AG09309 (cell line): Measurements from ENCODE around the gene DNAH3.
A peak's percentile ranks its signal among the peaks of the same experiment; 100 is the strongest.

Source experiments
- DNase-seq: peaks from one replicate; pipeline ENCODE4 v3.0.0-alpha.2; 2010; ENCODE audit warnings: low read depth
- H3K4me3 ChIP-seq: 2 replicates; pipeline ENCODE4 v1.5.1; 2011; ENCODE audit warnings: mild to moderate bottlenecking, low read depth, low read length, moderate library complexity; ENCODE audit not compliant: control insufficient read depth
- TF ChIP-seq, protein P1 (sequence below): IDR thresholded peaks from 2 replicates; pipeline ENCODE4 v1.5.1; 2011; ENCODE audit warnings: mild to moderate bottlenecking, low read depth, low read length, inconsistent platforms; ENCODE audit not compliant: insufficient read depth, control insufficient read depth; ENCODE audit errors: missing control alignments

The DNAH3 gene

DNA sequence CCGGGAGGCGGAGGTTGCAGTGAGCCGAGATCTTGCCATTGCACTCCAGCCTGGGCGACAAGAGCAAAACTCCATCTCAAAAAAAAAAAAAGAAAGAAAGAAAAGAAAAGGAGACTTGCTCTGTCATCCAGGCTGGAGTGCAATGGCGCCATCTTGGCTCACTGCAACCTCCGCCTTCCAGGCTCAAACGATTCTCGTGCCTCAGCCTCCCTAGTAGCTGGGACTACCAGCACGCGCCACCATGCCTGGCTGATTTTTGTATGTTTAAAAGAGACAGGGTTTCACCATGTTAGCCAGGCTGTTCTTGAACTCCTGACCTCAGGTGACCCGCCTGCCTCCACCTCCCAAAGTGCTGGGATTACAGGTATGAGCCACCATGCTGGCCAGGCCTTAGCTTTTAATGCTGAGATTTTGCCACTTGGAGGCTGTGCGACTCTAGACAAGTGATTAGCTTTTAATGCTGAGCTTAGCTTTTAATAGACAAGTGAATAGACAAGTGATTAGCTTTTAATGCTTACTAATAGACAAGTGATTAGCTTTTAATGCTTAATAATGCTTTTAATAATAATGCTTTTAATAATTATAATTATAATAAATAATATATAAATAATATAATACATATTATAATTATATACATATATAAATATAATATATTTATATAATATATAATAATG lies 17.4 kb upstream of the DNAH3 start:
- TF ChIP-seq, protein P1, sequence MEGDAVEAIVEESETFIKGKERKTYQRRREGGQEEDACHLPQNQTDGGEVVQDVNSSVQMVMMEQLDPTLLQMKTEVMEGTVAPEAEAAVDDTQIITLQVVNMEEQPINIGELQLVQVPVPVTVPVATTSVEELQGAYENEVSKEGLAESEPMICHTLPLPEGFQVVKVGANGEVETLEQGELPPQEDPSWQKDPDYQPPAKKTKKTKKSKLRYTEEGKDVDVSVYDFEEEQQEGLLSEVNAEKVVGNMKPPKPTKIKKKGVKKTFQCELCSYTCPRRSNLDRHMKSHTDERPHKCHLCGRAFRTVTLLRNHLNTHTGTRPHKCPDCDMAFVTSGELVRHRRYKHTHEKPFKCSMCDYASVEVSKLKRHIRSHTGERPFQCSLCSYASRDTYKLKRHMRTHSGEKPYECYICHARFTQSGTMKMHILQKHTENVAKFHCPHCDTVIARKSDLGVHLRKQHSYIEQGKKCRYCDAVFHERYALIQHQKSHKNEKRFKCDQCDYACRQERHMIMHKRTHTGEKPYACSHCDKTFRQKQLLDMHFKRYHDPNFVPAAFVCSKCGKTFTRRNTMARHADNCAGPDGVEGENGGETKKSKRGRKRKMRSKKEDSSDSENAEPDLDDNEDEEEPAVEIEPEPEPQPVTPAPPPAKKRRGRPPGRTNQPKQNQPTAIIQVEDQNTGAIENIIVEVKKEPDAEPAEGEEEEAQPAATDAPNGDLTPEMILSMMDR = no peak

DNA sequence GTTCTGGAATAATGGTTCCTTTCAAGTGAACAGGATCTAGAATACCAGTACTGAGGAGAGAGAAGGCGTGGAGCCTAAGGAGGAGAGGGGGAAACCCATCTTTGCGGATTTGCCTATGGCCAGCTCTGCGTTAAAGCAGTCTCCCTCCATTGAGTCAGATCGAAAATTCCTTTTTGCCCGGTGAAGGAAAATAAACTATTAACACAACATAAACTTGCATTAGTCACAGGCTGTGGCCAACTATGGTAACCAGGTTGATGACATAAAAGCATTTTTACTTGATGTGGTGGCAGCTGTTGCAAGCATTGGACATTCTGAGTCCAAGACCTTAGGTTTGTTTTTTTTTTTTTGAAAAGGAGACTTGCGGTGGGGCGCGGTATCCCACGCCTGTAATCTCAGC lies 16.7 kb upstream of the DNAH3 start:
- peak; percentile 89 for DNase-seq
- TF ChIP-seq, protein P1 = no peak

More for the DNA sequence above, 17.4 kb upstream of the DNAH3 start:
- DNase-seq = no peak
- H3K4me3 ChIP-seq = no peak overlapping the region

GRCh38 chr16:21166561-21166961 lies 15.9 kb upstream of the DNAH3 start:
- H3K4me3 ChIP-seq = no peak overlapping the region
- no peak for DNase-seq
- TF ChIP-seq, protein P1 = no peak

More for the DNA sequence above, 16.7 kb upstream of the DNAH3 start:
- H3K4me3 ChIP-seq = no peak overlapping the region

GRCh38 chr16:21164521-21165168 lies 14.0 kb upstream of the DNAH3 start:
- H3K4me3 ChIP-seq = no peak overlapping the region
- TF ChIP-seq, protein P1 = no peak
- DNase-seq = no peak

- no peak for DNase-seq
- TF ChIP-seq, protein P1 = no peak
- no peak overlapping the region for H3K4me3 ChIP-seq
Observed at GRCh38 chr16:21163576-21163975, 12.9 kb upstream of the DNAH3 start.

DNA sequence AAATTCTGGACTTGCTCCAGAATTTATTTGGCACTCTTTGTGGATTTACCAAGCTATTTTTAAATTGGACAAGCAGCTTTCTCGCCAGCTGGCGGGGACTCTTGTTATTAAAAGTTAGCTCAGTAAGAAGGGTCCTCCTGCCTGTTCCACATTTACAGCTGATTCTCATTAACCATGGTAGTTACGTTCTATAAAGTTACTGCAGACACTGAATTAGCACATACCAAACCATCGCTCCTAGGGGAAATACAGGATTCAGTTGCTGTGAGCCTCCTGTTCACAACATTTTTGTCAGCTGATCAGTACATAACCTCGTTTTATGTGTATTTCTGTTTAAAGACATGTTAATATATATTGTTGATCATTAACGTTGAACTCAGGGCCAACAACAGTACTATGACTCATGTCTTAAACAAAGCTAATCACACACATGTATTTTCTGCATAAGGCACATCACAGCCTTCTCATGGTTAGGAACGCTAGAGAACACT lies 12.1 kb upstream of the DNAH3 start:
- H3K4me3 ChIP-seq = no peak overlapping the region
- DNase-seq = no peak
- TF ChIP-seq, protein P1 = no peak
